GM23338 (cell line): Measurements from ENCODE around the gene FLT1.

Source experiments
- CTCF ChIP-seq, 2 experiments: fragments of 200-600 bp in 1 of 2; sonication (generic) in 1 of 2; conservative IDR thresholded peaks; 2 replicates each; pipeline versions ENCODE4 v1.5.1 to v1.6.1; 2016 to 2017; ENCODE audit warnings: antibody characterized with exemption in 2 of 2, low read depth in 2 of 2, mild to moderate bottlenecking in 2 of 2, moderate library complexity in 1 of 2
- EZH2 ChIP-seq: fragments of 200-600 bp; sonication (generic); IDR thresholded peaks from one replicate; pipeline ENCODE4 v1.8.0; 2017; ENCODE audit warnings: antibody characterized with exemption, mild to moderate bottlenecking, low read depth; ENCODE audit not compliant: unreplicated experiment
- EZH2phosphoT487 ChIP-seq: fragments of 200-600 bp; sonication (generic); IDR thresholded peaks from one replicate; pipeline ENCODE4 v1.8.1; 2018; ENCODE audit warnings: antibody characterized with exemption; ENCODE audit not compliant: unreplicated experiment
- POLR2AphosphoS5 ChIP-seq: IDR thresholded peaks from 2 replicates; pipeline ENCODE4 v1.6.1; 2016; ENCODE audit warnings: antibody characterized with exemption, low read depth
- REST ChIP-seq: IDR thresholded peaks from one replicate; pipeline ENCODE4 v1.6.1; 2018; ENCODE audit warnings: antibody characterized with exemption; ENCODE audit not compliant: unreplicated experiment
- ZNF462 ChIP-seq: fragments of 250-450 bp; sonication (Bioruptor Pico); IDR thresholded peaks from 2 replicates; pipeline ENCODE4 v1.5.0; 2020; ENCODE audit warnings: mild to moderate bottlenecking, moderate library complexity

GRCh38 chr13:28376604-28377003 lies 118.3 kb downstream of the FLT1 start:
- no peak for TF ChIP-seq EZH2
- peak; percentile 31 to 40 for TF ChIP-seq CTCF (conservative IDR thresholded peaks at IDR 0.05; ENCODE audit: low read depth in 2 of 2)
- no peak for TF ChIP-seq ZNF462
- TF ChIP-seq POLR2AphosphoS5 = no peak
- TF ChIP-seq EZH2phosphoT487 = no peak
- no peak for TF ChIP-seq REST
